ENCODE results near the gene AHDC1.
"Not testable (repeated sequence)": the region's sequence is repeated elsewhere in the genome, so short reads cannot be mapped to it uniquely, and the experiment has no call there.

Gene AHDC1

DNA sequence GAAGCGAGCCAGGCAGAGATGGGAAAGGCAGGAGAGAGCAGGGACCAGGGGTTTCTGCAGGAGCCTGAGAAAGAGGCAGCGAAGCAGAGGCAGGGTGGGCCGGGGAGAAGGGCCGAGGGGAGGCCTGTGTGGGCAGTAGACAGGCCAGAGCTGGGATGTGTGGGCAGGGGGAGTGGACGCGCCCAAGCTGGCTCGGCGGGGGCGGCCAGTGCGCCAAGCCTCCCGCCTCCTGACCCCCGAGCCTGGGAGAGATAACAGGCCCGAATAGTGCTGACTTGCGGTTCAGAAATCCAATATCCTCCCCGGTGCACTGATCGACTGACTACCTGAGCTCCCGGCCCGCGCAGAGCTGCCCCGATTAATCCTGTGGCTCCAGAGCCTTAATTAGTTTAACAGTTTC lies 41.9 kb downstream of the AHDC1 start:
- no peak for DNase-seq

GRCh38 chr1:27561124-27561899 lies 42.6 kb downstream of the AHDC1 start:
- DNase-seq = peak; percentile 54

GRCh38 chr1:27560268-27561123 lies 43.4 kb downstream of the AHDC1 start:
- DNase-seq = no peak

GRCh38 chr1:27559466-27560030 lies 44.4 kb downstream of the AHDC1 start:
- peak; percentile 50 for DNase-seq

DNA sequence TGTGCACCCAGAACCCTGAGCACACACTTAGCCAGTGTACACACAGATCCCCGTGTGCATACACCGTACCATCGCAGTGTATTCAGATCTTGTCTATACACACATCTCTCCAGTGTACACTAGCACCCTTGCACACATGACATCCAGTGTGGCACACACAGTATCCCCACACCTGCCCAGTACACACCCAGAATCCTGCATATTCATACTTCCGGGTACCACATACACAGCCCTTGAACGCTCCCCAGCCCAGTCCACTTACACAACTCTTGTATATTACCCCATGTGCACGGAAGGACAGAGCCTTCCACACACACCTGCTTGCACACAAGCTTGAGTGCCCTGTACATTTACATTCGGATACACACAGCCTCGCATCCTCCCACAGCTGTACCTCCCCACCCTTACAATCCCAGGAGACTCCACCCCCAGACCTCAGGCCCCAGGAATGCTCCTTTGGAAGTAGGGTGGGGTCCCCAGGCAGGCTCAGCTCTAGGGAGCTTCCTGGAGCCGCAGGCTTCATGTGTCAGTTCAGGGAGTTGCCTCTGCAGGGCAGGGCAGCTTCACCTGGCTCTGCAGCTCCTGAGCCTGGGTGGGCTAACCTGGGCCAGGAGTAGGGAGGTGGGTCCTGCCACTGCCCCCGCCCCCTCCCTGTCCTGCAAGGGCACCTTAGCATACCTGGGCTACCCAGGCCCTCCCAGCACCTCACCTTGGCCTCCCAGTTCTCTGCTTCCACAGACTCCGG lies 46.2 kb downstream of the AHDC1 start:
- peak; percentile 59 for DNase-seq

DNA sequence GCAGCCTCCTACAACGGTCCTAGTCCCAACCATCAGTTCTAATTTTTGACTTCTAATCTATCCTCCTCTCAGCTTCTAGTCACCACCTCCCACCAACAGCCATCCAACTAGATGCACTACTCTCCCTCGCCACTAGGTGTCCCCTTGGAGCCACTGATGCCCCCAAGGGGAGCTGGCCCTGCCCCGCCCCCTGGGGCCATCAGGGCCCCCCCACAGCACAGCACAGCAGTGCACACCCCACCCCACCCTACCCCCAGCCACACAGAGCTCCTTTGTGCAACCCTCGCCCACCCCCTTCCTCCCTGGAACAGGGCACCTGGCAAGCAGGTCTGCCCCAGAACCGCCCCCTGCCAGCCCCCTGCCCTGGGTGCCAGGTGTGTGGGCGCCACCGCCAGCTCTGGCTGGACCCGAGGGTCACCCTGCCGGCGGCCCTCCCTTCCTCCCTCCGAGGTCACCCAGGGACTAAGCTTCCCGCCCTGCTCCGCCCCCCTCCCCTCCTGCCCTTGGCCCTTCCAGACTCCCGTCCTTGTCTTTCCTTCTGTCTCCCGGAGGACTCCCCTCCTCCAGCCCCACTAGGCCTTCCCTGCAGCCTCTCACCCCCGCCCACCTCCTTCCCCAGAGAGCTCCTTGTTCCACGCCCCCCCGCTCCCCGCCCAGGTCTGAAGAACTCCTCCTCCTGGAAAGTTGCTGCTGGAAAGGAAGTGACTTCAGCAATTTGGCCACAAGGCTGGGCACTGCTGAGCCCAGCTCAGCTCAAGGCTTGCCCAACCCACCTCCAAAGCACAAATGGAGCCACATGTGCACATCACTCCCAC lies 47.0 kb downstream of the AHDC1 start:
- peak; percentile 98 for DNase-seq

DNA sequence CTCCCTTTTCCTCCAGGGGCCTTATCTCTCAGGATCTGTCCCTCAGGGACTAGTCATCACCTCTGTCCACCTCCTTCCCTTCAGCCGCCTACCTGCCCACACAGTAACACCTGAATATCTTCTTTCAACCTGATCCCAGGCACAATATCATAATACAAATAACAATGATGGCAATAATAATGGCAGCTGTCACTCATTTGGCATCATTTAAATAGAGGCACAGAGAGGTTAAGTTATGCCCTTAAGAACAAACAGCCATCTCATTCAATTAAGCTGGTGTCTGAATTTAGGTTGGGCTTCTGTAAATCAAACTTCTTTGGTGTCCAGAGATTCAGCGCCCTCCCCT lies 47.5 kb downstream of the AHDC1 start:
- no peak for DNase-seq

GRCh38 chr1:27555700-27556424 lies 48.1 kb downstream of the AHDC1 start:
- peak; percentile 79 for DNase-seq

DNA sequence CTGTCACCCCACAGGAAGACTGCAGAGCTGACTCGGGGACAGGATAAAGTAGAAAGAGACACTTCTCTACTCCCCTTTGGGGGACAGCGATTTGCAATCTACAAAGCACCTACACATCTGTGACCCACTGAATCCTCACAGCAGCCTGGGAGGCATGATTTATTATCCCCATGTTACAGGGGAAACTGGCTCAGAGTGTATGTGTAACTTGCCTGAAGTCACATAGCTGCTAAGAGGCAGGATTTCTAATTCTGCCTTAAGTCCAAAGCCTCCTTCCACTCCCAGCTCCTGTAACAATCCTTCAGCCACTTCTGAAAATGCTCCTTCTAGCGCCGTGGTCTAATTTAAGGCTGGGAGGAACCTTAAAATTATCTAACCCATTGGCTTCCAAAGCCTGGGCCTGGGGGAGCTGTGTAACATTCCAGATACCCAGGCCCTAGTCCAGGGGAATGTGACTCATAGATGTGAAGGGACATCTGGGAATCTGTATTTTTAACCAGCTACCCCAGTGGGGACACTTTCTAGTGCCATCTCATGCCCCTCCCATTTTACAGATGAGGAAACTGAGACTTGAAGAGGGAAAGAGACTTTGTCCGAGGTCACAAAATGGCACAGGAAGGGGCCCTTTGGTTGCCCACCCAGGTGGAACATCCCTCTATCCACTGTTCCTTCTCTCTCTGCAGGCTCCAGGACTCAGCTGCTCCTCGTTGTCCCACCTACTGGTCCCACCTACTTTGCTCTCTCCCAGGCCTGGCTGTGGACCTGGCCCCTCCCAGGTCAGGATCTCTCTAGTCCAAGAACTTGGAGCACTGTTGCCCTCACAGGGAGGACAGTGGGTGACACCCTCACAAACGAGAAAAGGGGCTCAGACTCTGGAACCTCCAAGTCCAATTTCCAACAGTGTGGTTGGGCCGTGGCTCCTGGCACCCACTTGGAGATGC lies 48.9 kb downstream of the AHDC1 start:
- peak; percentile 44 for DNase-seq

GRCh38 chr1:27554293-27554692 lies 49.7 kb downstream of the AHDC1 start:
- no peak for DNase-seq

DNA sequence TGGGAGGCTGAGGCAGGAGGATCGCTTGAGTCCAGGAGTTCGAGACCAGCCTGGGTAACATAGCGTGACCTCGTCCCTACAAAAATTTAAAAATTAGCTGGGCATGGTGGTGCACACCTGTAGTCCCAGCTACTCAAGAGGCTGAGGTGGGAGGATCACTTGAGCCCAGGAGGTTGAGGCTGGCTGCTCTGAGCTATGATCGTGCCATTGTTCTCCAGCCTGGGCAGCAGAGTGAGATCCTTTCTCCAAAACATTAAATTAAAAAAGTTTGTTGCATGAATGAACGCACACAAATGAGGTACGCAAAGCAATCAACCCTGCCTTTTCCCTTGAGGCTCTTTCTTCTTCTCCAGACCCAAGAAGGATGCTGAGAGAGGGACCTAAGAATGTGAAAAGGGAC lies 50.1 kb downstream of the AHDC1 start:
- DNase-seq = not testable (repeated sequence)

DNA sequence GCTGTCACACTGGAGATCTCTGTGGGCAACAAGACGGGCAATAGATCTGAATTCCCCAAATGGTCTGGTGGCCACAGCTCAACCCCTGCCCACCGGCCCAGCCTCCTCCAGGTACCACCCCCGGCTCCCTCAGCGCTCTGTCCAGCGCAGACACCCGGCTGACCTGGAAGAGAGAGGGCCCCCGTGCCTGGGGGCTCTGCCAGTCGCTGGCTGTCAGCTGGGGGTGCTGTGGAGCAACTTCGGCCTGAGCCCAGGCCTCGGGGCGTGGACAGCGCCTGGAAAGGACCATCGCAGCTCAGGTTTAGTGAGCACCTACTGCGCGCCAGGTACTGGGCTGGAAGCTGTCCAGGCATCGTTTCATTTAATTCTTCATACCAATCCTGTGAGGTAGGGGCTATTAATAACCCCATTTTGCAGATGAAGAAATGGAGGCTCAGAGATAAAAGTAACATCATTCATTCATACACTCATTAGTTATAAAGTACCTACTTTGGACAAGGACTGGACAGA lies 51.0 kb downstream of the AHDC1 start:
- no peak for DNase-seq

- no peak for DNase-seq
Observed at GRCh38 chr1:27551953-27552312, 52.0 kb downstream of the AHDC1 start.

DNA sequence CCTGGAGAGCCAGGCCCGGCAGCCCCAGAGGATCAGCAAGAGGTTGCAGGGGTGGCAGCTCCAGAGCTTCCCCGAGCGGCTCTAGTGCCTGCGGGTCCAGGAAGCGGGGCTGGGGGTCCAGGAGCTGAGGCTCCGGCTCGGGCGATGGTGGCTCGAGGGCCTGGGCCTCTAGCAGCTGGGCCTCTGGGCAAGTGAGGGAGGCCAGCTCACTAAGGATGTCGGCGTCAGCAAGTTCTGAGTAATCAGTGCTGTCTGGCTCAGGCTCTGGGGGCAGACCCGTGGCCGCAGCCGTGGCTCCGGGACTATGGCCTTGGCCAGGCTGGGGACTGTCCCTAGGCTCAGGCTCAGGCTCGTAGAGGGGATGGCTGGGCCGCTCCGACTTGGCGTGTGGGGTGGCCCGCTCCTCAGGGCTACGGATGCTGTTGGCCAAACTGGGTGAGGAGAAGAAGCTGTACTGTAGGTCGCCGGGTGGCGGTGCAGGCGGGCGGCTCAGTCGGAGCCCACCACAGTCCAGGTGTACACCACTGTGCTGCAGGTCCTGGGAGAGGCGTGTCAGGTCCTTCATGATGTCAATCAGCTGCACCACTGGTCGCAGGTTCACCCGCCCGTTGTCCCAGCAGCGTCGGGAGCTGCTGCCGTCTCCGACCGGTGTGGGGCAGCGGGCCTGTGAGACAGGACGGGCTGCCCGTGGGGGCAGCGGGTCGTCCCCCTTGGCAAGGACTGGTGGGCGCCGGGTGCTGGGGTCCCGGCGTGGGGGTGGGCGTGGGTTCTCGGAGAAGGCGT lies 52.6 kb downstream of the AHDC1 start:
- no peak for DNase-seq

GRCh38 chr1:27550510-27551169 lies 53.3 kb downstream of the AHDC1 start:
- no peak for DNase-seq

GRCh38 chr1:27549807-27550408 lies 54.0 kb downstream of the AHDC1 start:
- DNase-seq = no peak

DNA sequence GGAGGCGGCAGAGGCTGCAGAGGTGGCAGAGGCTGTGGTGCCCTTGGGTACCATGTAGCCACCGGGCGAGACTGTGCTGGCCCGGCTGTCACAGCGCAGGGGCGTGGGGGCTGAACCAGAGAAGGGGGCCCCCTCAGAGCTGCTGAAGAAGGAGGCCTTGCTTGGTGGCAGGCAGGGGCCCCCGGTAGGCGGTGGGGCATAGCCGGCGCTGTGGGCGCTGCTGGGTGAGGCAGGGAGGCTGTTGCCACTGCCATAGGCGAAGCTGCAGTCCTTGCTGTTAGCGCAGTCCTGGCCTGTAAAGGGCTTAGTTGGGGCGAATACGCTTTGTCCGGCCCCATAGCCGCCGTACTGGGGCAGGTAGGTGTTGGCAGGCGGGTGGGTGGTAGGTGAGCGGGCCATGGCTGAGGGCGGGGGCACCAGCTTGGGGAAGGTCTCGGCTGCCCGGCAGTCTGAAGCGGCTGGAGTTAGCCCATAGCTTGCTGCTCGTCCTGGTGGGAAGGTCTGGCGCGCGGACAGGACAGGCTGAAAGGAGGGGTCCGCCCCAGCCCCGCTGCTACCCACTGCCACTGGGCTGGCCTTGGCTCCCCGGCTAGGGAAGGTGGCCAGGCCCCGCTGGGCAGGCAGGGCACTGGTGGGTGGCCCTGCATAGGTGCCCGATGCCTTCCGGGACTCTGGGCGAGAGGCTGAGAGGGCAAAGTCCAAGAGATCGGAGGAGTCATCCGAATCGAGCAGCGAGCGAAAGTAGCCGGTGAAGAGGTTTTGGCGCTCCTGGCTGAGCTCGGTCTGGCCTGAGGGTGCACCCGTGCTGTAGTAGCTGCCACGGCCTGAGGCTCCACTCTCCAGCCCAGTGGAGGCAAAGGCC lies 54.9 kb downstream of the AHDC1 start:
- no peak for DNase-seq
